Left hindlimb (tissue), 1 donor: ENCODE measurements around the gene FAM3D.
A peak's percentile ranks its signal among the peaks of the same experiment; 100 is the strongest.

Experiments used
- DNase-seq: peaks from one replicate; pipeline ENCODE4 v3.0.0-alpha.2; 2018

The FAM3D gene

GRCh38 chr3:58588030-58588614 lies 78.5 kb downstream of the FAM3D start:
- peak; percentile 65 for DNase-seq

- no peak for DNase-seq
These were observed 79.8 kb downstream of the FAM3D start for GRCh38 chr3:58586776-58587192.

- DNase-seq = no peak
These were observed 80.6 kb downstream of the FAM3D start for GRCh38 chr3:58585994-58586393.

- peak; percentile 83 for DNase-seq
These were observed 81.4 kb downstream of the FAM3D start for GRCh38 chr3:58585005-58585786.

GRCh38 chr3:58584690-58585004 lies 81.9 kb downstream of the FAM3D start:
- no peak for DNase-seq
